HUDEP-2 (cell line): ENCODE measurements around the gene MADCAM1.
A peak's percentile ranks its signal among the peaks of the same experiment; 100 is the strongest.
"Not testable (repeated sequence)": the region's sequence is repeated elsewhere in the genome, so short reads cannot be mapped to it uniquely, and the experiment has no call there.

Experiments
- DNase-seq, 76 experiments: peaks; one replicate each; lab custom pipeline; 2025; ENCODE audit not compliant: unreplicated experiment in 76 of 76; lab: John Stamatoyannopoulos, UW

Gene MADCAM1

DNA sequence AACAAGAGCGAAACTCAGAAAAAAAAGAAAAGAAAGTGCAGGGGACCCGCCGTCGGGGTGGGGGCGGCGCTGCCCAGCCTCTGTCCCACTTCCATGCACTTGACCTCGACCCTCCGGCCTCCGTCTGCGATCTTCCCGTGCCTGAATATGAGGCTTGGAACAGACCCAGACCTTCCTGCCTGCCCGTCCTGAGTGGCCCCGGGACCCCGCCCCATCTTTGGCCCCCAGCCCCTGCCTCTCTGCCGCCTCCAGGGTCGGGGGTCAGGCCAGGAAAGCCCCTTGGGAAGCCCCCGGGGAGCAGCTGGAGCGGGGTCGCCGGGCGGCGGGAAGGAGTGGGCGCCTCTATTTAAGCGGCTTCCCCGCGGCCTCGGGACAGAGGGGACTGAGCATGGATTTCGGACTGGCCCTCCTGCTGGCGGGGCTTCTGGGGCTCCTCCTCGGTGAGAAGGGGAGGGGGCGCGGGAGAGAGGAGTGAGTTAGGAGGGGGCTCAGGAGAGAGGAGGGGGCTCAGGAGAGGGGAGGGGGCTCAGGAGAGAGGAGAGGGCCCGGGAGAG, at the start of gene MADCAM1:
Gene MADCAM1 (plus strand): TSS at position 375 of the 554 bp plus-strand sequence. CDS start 14 bp downstream, at position 389.
- no peak for DNase-seq

- DNase-seq: no peak
Measured at GRCh38 chr19:447064-447426, 49.2 kb upstream of the MADCAM1 start.

DNA sequence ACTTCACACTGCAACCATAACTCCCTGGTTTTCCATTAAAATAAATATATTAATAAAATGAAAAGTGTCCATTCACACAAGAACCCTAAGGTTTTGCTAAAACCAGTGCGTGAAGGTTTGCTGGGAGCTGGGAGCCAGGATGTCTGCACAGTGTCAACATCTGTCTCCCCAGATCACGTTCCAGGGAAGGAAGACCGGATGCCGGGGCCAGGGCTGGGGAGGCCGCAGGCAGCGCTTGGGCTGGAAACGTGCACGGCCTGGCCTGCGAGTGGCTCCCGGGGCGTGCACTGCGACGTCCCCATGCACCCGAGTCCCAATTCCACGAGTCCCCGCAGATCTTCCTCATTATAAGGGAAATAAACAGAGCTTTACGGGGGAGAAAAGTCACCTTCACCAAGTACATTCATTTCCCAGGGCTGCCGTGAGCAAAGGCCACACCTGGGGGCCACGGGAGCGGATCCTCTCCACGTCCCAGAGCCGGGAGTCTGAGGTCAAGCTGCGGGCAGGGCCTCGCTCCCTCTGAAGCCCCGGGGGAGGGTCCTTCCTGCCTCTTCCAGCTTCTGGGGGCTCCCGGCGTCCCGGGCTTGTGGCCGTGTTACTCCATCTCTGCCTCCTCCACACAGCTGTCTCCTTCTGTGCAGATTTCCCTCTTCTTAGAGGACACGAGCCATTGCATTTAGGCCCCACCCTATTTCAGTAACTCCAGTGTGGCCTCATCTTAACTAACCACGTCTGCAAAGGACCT, 48.3 kb upstream of the MADCAM1 start:
- DNase-seq: no peak

DNA sequence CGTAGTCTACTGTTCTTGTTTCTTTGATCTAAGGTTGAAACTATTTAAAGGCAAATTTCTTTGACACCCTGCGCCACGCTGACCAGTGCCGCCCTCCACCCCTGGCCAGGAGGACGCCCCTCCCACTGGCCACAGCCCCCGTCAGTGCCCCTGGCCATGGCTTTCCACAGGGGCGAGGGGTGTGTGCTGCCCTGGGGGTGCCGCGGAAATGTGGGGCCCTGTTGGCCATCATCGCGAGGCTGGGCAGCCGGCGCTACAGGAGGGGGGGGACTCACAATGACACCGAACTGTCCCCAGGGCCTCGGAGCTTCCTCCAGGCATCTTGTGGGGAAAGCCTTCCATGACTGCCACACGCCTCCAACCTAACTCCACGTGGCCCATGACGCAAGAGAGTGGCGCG, 46.4 kb upstream of the MADCAM1 start:
- DNase-seq: no peak

DNA sequence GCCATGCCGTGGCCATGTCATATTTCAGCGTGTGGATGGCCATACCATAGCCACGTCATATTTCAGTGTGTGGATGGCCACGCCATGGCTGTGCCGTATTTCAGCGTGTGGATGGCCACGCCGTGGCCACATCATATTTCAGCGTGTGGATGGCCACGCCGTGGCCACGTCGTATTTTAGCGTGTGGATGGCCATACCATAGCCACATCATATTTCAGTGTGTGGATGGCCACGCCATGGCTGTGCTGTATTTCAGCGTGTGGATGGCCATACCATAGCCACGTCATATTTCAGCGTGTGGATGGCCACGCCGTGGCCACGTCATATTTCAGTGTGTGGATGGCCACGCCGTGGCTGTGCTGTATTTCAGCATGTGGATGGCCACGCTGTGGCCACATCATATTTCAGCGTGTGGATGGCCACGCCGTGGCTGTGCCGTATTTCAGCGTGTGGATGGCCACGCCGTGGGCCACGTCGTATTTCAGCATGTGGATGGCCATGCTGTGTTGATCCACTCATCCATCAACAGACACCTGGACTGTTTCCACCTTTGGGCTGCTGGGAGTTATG, 45.3 kb upstream of the MADCAM1 start:
- not testable (repeated sequence) for DNase-seq

- no peak for DNase-seq
Measured at GRCh38 chr19:452829-453228, 43.5 kb upstream of the MADCAM1 start.

GRCh38 chr19:453606-454005, 42.7 kb upstream of the MADCAM1 start:
- DNase-seq: no peak

DNA sequence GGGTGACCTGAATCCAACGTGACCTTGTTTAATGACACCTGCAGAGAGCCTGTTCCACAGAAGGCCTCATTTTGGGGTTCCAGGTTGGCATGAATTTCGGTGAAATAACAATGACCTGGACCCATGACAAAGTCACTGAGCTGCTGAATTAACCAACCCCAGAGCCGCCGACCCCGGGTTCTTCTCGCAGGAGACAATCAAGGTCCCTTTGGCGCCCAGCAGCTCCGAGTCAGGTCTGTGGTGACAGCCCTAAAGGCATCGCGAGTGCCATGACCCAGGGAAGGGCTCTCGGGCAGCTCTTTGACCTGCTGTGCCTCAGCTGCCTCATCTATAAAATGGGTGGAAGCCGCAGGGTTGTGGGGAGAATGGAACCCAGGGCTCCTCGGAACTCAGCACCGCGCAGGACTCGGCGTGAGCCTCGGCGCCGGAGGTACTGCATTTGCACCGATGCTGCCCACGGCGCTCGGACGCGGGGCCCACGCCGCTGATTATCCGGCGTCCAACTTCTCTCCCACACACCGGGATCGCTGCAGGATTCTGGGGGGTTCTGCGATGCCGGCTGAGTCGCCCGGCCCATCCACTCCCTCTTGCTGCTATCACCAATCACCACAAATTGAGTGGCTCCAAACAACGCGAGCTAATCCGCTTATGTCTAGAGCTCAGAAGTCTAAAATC, 41.1 kb upstream of the MADCAM1 start:
- no peak for DNase-seq

GRCh38 chr19:455851-456546, 40.3 kb upstream of the MADCAM1 start:
- no peak for DNase-seq

DNA sequence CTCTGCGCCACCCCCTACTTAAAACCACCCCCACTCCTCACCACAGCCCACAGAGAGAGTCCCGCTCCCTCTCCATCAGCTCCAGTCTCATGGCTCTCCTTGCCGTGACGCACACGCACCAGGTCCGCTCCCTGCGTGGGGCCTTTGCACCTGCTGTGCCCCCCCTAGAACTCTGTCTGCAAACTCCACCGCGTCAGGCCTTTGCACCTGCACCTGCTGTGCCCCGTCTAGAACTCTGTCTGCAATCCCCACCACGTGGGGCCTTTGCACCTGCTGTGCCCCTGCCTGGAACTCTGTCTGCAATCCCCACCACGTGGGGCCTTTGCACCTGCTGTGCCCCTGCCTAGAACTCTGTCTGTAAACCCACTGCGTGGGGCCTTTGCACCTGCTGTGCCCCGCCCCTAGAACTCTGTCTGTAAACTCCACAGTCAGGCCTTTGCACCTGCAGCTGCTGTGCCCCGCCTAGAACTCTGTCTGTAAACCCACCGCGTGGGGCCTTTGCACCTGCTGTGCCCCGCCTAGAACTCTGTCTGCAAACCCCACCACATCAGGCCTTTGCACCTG, 39.7 kb upstream of the MADCAM1 start:
- no peak for DNase-seq

DNA sequence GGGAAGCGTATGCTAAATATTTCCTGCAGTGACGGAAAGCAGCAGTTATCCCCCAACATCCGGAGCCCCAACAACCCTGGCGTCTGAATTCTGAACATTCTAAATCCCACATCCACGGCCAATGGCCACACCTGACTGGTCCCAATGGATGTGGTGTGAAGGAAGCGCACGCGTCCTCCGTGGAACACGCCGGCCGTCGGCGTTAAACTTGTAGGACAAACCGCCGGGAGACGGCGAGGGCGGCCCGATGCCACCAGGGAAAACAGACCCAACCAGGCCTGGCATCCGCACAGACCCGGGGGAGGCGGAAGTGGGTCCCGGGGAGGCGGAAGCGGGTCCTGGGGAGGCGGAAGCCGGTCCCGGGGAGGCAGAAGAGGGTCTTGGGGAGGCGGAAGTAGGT, 38.6 kb upstream of the MADCAM1 start:
- DNase-seq: no peak

- no peak for DNase-seq
Measured at GRCh38 chr19:458091-459042, 37.9 kb upstream of the MADCAM1 start.

- DNase-seq: peak in 20 of 76 experiments; percentile 10 to 54 (median 20)
Measured at GRCh38 chr19:459724-460511, 36.4 kb upstream of the MADCAM1 start.

GRCh38 chr19:460877-461720, 35.2 kb upstream of the MADCAM1 start, which contains the start of gene SHC2:
TSS of gene SHC2 (minus strand) at chr19:461033. CDS start at chr19:460996, 37 bp downstream.
- no peak for DNase-seq

- DNase-seq: peak in 9 of 76 experiments; percentile 11 to 33 (median 25)
Measured at GRCh38 chr19:461721-462551, 34.4 kb upstream of the MADCAM1 start.

DNA sequence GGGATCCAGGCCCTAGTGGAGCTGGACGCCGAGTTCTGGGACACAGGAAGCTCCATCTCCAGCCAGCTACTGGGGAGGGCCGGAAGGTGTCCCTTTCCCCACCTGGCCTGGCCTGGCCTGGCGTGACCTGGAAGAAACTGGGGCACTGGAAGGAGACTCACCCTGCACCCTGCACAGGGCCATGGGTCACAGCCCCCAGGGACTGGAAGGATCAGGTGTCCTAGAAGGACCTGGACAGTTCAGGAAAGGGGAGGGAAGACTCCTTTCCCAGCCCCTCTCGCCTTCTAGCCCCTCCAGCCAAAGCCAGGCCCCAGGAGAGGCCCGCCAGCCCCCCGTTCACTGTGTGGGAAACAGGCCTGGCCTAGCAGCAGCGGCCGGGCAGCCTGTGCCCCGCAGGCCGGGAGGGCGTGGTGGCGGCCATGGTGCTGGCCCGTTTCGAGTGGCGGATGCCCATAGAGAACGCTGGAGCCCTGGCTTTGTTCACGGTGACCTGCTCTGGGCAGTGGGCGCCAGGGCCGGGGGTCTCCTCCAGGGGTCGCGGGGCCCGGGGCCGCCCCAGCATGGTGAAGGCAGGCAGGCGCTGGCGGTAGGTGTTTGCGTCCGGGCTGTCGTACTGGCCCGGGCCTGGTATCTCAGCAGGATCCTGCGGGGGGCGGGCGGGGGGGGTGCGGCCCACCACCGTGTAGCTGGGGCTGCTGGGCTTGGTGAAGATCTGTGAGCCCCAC, 32.6 kb upstream of the MADCAM1 start:
- DNase-seq: no peak
